HG03103 (cell line): Measurements from ENCODE around the gene CD3G.
"Not testable (repeated sequence)": the region's sequence is repeated elsewhere in the genome, so short reads cannot be mapped to it uniquely, and the experiment has no call there.

Source experiments
- ATAC-seq: cut with Tn5 transposase; IDR thresholded peaks from one replicate; pipeline ENCODE4 v1.9.1; 2021; ENCODE audit warnings: low read depth; ENCODE audit not compliant: unreplicated experiment

CD3G gene

DNA sequence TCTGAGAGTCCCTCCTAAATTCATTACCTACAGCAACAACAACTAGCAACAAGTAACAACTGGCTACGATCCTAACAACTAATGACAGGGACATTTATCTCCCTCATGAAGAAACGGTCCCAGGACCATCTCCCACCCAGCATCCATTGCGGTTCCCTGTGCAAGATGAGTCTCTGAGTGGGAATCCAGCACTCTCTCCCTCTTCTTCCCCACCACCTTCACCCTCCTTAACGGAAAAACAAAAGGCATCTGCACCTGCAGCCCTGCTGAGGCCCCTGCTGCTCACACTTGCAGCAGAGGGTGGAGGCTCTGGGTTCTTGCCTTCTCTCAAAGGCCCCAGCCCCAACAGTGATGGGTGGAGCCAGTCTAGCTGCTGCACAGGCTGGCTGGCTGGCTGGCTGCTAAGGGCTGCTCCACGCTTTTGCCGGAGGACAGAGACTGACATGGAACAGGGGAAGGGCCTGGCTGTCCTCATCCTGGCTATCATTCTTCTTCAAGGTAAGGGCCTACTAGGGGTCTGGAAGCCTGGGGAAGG lies at the start of gene CD3G:
Gene CD3G, plus strand, starts transcription at position 364 of the 535 bp plus-strand sequence. Its CDS starts 80 bp downstream, at position 444.
- no peak for ATAC-seq

DNA sequence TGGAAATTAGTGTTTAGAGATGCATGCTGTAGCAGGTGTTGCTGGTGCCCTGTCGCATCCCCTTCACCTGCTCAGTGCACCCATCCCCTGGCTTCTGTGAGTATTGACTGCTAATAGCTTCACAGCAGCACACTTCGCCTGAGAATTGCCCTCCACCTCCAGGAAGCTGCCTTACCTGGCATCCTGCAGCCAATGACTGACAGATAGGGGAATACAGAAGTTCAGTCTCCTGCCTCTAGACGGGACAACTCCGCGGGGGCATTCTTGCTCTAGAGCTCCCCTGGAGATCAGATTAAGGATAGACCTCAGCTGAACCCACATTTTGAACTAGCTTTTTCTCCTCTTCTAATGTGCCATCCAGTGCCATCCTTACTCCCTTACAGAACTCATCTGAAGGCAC lies 48.9 kb upstream of the CD3G start:
- no peak for ATAC-seq

DNA sequence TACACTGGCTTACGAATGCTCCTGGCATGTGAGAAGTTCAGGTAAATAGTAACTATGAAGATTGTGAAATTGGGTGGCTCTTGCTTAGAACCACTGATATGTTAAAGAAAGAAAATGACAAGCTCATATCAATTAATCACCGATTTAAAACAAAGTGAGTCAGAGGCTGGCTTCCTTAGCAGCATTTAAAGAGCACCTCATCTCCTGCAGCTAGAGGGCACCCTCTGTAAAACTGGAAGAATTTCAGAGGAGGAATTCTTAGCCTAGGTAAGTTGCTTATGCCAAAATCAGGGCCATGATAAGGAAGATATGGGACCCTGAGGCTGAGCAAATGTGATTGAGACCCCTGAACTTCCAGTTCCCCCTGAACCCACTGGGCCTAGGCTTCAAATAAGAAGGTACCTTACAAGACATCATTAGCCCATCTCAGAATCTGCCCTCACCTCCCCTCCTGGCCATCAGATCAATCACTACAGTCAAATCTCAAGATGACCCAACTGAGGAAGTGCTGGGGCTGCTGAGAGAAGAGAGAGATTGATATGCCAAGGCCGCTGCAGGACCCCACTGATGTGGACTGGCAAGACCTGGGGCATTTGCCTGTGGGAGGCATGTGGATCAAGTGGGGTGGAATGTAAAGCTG lies 48.2 kb upstream of the CD3G start:
- no peak for ATAC-seq

DNA sequence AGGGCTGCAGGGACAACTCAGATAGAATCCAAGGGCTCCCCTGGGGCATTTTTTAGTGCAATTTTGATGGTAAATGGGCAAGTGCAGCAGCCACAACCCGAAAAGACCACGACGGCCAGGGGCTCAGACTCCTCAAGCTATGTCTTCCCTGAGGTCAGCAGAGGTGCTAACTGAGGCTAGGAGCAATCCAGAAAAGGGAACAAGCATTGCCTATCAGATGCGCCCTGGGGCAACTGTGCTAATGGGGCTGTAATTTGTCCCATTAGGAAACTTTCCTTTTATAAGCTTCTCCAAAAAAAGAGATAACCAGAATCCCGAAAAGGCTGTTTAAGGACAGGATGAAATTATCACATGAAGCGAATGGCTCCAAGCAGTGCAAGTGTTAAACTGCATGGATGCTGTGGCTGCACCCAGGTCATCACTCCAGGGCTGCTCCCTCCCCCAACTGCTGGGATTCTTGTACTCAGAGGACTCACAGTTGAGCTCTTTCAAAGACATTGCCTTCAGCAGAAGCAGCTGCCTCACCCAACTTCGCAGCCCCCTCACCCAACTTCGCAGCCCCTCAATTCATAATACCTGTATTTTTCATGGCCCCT lies 42.4 kb upstream of the CD3G start:
- no peak for ATAC-seq

DNA sequence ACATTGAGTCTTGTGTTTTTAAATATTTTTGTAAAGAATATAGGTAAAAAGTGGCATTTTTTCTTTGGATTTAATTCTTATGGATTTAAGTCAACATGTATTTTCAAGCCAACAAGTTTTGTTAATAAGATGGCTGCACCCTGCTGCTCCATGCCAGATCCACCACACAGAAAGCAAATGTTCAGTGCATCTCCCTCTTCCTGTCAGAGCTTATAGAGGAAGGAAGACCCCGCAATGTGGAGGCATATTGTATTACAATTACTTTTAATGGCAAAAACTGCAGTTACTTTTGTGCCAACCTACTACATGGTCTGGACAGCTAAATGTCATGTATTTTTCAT lies 39.9 kb upstream of the CD3G start:
- ATAC-seq, result no peak

DNA sequence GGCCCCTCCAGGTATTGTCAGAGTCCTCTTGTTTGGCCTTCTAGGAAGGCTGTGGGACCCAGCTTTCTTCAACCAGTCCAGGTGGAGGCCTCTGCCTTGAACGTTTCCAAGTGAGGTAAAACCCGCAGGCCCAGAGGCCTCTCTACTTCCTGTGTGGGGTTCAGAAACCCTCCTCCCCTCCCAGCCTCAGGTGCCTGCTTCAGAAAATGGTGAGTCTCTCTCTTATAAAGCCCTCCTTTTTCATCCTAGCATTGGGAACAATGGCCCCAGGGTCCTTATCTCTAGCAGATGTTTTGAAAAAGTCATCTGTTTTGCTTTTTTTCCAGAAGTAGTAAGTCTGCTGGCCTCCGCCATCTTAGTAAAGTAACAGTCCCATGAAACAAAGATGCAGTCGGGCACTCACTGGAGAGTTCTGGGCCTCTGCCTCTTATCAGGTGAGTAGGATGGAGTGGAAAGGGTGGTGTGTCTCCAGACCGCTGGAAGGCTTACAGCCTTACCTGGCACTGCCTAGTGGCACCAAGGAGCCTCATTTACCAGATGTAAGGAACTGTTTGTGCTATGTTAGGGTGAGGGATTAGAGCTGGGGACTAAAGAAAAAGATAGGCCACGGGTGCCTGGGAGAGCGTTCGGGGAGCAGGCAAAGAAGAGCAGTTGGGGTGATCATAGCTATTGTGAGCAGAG lies 39.4 kb upstream of the CD3G start, which contains the start of gene CD3E:
Gene CD3E, plus strand, starts transcription at position 163 of the 681 bp plus-strand sequence. Its CDS starts 223 bp downstream, at position 386.
- no peak for ATAC-seq

DNA sequence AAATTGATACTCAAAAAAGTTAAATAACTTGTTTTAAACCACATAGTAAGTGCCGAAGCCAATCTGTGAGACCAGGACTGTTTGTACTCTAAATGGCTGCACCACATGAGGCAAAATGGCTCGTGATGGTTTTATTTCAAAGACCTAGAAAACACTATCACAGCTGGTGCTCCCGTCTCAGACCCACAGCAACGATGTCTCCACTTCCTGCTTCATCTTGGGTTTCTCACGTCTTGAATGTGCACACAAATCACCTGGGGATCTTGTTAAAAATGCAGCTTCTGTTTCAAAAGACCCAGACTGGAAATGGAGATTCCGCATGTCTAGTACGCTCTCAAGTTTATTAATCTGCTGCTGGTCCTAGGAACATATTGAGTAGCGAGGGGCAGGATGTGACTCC lies 38.4 kb upstream of the CD3G start:
- no peak for ATAC-seq

DNA sequence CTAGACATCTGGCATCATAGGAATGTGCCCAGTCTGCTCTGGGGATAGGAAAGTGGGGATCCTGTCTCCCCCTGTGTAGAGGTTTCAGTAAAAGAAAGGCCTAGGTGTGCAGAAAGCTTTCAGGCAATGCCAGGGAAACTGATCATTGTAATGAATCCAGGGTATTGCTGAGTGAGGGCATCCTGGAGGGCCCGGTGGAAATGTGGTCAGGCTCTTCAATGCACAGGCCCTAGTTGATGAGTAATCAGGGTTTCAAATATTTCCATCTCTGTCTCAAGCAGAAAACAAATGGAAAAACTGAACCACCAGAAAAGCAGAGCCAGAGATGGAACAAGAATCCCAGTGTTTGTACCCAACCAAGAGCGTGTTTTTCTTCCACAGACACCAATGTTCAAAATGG lies 37.6 kb upstream of the CD3G start:
- no peak for ATAC-seq

DNA sequence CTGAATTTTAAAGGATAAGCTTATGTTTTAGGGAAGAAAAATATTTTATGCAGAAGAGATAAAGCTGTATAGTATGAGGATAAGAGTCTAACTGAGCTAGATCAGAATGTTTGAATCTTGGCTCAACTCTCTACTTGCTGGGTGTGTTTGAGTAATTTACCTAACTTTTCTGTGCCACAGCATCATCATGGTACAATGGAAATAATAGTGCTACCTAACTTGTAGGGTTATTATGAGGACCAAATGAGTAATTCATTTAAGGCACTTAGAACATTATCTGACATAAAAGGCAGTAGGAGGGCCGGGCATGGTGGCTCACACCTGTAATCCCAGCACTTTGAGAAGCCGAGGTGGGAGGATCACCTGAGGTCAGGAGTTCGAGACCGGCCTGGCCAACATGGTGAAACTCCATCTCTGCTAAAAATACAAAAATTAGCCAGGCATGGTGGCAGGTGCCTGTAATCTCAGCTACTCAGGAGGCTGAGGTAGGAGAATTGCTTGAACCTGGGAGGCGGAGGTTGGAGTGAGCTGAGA lies 35.1 kb upstream of the CD3G start:
- ATAC-seq, result not testable (repeated sequence)

DNA sequence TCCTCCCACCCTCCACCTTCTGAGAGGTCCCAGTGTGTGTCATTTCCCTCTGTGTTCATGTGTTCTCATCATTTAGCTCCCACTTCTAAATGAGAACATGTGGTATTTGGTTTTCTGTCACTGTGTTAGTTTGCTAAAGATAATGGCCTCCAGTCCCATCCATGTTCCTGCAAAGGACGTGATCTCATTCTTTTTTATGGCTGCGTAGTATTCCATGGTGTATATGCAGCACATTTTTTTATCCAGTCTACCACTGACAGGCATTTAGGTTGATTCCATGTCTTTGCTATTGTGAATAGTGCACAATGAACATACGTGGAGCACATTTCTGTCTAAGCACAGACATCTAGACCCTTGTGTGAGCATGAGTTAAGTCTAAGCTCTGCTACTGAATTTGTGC lies 33.9 kb upstream of the CD3G start:
- no peak for ATAC-seq

DNA sequence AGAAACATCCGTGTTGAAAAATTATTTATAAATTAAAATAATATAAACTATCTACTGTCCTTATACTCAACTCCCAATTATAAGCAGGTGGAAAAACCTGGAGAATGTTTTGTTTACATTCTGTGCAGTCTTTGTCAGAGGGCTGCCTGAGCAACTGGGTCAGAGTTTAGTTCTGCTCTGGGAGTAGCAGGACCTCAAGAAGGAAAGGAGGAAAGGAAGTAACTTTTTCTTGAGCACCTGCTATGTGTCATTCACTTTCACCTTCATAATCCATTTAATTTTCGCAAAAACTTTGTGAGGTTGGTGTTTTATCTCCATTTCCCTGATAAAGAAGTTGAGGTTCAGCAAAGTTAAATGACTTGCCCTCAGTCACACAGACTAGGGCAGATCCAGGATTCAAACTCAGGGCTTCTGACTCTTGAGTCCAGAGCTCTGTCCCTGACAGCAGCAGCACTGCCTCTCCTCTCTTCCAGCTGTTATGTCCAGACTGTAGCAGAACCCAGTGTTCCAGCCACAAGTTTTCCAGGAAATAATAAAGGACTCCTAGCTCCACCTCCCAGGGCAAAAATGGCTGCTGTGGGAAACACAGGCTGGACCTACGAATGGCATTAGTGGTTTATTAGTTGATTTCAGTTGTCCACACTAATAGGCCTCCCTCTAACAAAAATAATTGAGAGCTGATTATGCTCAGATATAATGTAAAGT lies 33.2 kb upstream of the CD3G start:
- no peak for ATAC-seq

DNA sequence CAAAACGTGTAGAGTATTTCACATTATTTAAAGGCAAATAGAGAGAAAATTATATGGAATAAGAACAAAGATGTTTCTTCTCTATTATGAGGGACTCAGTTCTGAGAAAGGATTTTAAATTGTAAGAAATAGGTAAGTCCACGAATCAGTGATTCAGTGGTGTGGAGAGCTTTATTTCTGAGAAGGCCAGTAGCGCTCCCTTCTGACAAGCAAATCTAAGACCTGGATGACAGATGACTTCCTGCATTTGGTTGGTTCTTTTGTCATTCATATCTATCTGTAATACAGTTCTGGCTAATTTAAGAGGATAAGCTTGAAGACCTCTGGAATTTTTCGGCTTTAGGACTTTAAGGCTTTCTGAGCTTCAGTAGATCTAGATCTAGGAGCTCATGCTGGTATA lies 32.6 kb upstream of the CD3G start:
- ATAC-seq, result no peak

DNA sequence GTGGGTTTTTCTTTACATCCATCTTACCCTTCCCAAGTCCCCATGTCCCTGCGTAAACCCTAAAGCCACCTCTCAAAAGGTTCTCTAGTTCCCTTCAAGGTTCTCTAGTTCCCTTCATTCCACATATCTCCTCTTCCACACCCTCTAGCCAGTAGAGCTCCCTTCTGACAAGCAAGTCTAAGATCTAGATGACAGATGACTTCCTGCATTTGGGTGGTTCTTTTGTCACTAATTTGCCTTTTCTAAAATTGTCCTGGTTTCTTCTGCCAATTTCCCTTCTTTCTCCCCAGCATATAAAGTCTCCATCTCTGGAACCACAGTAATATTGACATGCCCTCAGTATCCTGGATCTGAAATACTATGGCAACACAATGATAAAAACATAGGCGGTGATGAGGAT lies 31.8 kb upstream of the CD3G start:
- no peak for ATAC-seq

DNA sequence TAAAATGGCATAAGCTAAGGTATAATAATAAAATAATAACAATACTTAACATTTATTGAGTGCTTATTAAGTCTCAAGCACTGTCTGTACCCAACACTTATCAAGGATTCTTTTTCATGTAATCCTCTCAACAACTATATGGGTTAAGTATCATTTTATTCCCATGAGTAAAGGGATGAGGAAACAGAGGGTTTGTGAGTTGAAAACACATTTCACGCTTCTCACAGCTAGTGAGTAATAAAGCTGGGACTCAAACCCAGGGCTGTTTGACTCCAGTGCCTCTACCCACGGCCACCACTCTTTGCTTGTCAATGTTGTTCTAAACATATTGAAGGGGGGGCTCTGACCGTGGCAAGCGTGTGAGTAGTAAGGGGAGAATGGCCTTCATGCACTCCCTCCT lies 30.9 kb upstream of the CD3G start:
- no peak for ATAC-seq

DNA sequence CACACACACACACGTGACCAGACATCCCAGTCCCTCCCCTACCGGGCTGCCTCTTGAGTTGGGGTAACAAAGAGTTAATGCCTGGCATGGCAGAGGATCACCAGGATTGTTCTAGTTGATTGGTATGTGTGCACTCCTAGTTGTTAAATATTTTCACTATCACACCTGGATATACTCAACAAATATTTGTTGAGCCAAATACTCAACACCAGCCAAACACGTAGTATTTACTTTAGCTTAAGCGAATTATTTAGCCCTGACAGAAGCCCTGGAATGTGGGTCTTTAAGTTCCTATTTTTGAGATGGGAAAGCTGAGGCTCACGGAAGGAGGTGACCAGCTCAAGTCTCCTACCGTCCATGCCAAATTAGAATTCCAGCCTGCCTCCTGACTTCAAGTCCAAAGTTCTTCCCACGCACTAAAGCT lies 29.1 kb upstream of the CD3G start:
- ATAC-seq, result no peak

DNA sequence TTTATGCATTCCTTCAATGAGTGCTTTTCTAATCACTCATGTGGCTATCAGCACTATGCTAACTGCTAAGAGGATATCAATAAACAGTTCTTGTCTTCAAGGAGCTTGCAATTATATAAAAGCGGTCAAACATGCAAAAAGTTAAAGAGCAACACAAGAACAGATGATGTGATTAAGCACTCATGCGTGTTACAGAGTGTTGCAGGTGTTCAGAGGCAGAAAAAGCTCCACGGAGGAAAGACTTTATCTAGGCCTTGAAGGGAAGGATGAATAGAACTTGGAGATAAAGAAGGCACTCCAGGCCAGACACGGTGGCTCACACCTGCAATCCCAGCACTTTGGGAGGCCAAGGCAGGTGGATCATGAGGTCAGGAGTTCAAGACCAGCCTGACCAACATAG lies 26.0 kb upstream of the CD3G start:
- no peak for ATAC-seq

DNA sequence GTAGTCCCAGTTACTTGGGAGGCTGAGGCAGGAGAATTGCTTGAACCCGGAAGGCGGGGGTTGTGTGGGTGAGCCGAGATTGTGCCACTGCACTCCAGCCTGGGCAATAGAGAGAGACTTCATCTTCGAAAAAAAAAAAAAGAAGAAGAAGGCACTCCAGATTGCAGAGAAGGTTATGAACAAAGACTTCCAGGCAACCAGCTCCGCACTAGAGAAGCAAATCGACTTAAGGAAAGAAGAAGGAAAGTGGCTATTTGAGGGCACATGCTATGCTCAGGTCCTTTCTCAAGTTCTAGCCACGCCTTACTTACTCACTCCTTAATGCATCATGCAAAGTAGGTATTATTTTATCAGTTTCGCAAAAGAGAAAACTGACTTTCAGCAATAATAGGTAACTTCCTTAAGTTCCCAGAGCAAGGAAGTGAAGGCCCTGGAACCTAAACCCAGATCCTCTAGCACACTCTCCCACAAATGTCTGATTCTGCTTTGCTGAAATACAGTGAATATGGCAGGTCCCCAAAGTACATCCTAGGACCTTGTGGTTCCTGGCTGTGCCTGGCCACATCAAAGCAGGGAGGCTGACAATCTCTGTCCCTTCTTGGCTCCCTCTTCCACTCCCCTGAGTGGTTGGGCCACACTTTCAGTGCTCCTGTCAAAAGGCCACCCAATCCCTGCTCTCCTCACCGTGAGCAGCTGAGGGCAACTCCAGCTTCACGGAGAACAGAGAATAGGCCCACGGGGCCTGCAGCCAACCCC lies 25.4 kb upstream of the CD3G start:
- ATAC-seq, result no peak

DNA sequence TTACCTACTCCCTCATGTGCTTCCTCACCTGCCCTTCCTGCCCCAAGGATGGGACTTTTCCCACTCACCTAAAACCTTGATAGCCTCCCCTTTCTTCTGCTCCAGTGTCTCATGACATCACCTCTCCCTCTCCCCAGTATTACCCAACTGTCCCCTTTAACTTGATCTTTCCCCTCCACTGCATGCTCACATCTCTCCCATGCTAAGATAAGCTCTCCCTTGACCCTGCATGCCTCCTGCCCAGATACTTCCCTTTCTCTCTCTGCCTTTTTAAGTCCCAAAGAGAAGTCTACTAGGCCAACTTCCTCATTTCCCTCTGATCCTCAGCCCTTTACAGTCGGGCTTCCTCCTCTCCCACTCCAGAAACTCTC lies 24.8 kb upstream of the CD3G start:
- ATAC-seq, result no peak

DNA sequence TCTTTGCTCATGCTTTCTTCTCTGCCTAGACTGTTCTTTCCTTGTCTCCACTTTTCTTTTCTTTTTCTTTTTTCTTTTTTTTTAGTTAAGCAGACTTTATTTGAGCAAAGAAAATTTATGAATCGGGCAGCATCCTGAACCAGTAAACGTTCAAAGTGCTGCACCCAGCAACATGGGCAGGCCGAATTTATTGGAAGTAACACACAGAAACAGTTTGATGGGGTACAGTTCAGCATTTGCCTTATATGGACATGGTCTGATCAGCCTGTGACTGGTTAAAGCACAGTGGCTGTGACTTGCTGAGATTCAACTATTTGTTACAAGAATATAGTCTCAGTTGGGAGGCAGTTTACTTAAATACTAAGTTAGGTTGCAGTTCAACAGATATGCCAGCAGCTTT lies 23.6 kb upstream of the CD3G start:
- ATAC-seq, result no peak

DNA sequence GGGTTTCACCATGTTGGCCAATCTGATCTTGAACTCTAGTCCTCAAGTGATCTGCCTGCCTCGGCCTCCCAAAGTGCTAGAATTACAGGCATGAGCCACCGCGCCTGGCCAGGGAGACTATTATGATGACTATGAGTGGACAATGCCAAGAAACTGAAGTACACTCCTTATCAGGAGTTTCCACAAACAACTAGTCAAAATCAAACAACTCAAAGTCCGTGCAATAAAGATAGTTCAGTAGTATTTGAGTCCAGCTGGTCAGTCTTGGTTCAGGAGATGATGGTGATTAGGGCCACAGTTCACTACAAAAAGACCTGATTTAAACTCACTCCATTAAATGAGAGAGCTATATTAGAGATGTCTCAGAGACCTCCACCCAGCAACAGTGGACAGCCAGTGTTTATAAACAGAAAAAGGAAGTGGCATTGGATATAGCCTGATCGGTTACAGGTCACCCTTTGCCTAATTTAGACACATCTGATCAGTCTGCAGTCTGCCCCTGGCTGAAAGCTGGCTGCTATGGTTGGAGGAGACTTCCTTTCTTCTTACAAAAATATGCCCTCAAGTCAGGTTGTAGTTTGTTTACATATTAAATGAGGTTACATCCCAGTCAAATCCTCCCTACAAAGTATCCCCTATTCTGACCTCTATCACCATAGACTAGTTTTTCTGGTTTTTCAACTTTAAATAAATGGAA lies 22.6 kb upstream of the CD3G start:
- ATAC-seq, result no peak
